K562 (cell line): ENCODE data around the gene PLEKHA6. TPM values are rescaled to one million over a fixed set of nuclear protein-coding genes. Genes with fewer than 3 reads are reported as not detected.

ENCODE experiments used
- ATAC-seq: fragments of 200-7000 bp; cut with Tn5 transposase; 3 replicates; pipeline ENCODE4 v1.9.1; 2020; ENCODE audit warnings: moderate library complexity
- BruUV-seq: library from RNA; stranded (reverse); fragments of 400-500 nt; replicated peaks from 2 replicates; lab custom pipeline; 2021; lab: Mats Ljungman, UMichigan
- CTCF ChIA-PET: fragments of 300-600 bp; formaldehyde crosslinking; extraction: SDS; loops from one replicate; lab custom pipeline; 2021; ENCODE audit warnings: low intra/inter-chr PET ratio; lab: Yijun Ruan, JAX
- POLR2A ChIA-PET: fragments of 300-600, 350-650 bp; sonication (Branson Sonifier 250); formaldehyde crosslinking; extraction: SDS; loops from one replicate; lab custom pipeline; 2021; ENCODE audit warnings: antibody characterized with exemption, inconsistent platforms; lab: Yijun Ruan, JAX
- DNase-seq, 4 experiments: peaks; one replicate each; pipeline versions ENCODE4 v3.0.0 to v3.0.0-alpha.2; 2011 to 2018; ENCODE audit warnings: low spot score in 3 of 4, mixed read lengths in 3 of 4; ENCODE audit errors: extremely low read depth in 1 of 4
- FAIRE-seq: peaks from 2 replicates; lab custom pipeline; 2011; peaks lifted over from hg19 to GRCh38; lab: Jason Lieb, UNC
- H2AFZ ChIP-seq: 2 replicates; pipeline ENCODE4 v1.6.0; 2011; ENCODE audit warnings: low read depth, low read length, control low read depth, inconsistent platforms
- H3K27ac ChIP-seq: fragments of 200-600 bp; 3 replicates; pipeline ENCODE4 v1.8.0; 2011; ENCODE audit warnings: low read depth, mild to moderate bottlenecking, control low read depth, inconsistent platforms, low read length, moderate library complexity, mixed read lengths; ENCODE audit errors: extremely low read depth
- H3K27me3 ChIP-seq, 2 experiments: fragments of 300-600 bp in 1 of 2; 2 replicates in 1 of 2; 3 replicates in 1 of 2; pipeline versions ENCODE4 v1.6.0 to v1.8.0; 2011; ENCODE audit warnings: inconsistent platforms in 2 of 2, low read length in 2 of 2, mild to moderate bottlenecking in 1 of 2, mixed read lengths in 1 of 2, moderate library complexity in 1 of 2; ENCODE audit not compliant: control insufficient read depth in 2 of 2, insufficient read depth in 2 of 2
- H3K36me3 ChIP-seq: fragments of 300-600 bp; 3 replicates; pipeline ENCODE4 v1.8.0; 2011; ENCODE audit warnings: mild to moderate bottlenecking, low read length, inconsistent platforms; ENCODE audit not compliant: control insufficient read depth, insufficient read depth
- H3K4me1 ChIP-seq, 2 experiments: fragments of 200-600 bp in 1 of 2; replicated peaks in 1 of 2; 2 replicates in 1 of 2; 3 replicates in 1 of 2; pipeline versions ENCODE4 v1.5.1 to v1.8.0; 2011; ENCODE audit warnings: inconsistent platforms in 2 of 2, low read length in 2 of 2, mild to moderate bottlenecking in 1 of 2, mixed read lengths in 1 of 2, moderate library complexity in 1 of 2; ENCODE audit not compliant: control insufficient read depth in 2 of 2, insufficient read depth in 2 of 2
- H3K4me2 ChIP-seq: 2 replicates; pipeline ENCODE4 v1.6.1; 2011; ENCODE audit warnings: low read length, control low read depth, inconsistent platforms, mixed read lengths; ENCODE audit not compliant: insufficient read depth
- H3K4me3 ChIP-seq: fragments of 200-600 bp; sonication (generic), shearing (Covaris generic); 2 replicates; pipeline ENCODE4 v1.5.1; 2016; ENCODE audit warnings: control low read depth, inconsistent platforms
- H3K79me2 ChIP-seq: fragments of 200-600 bp; 3 replicates; pipeline ENCODE4 v1.8.0; 2011; ENCODE audit warnings: low read length, inconsistent platforms; ENCODE audit not compliant: control insufficient read depth, insufficient read depth
- H3K9ac ChIP-seq, 2 experiments: 2 replicates each; pipeline versions ENCODE4 v1.6.0 to v1.6.1; 2011; ENCODE audit warnings: low read depth in 2 of 2, low read length in 2 of 2, control low read depth in 1 of 2, inconsistent platforms in 1 of 2, mild to moderate bottlenecking in 1 of 2, mixed read lengths in 1 of 2; ENCODE audit not compliant: insufficient read depth in 1 of 2
- H3K9me1 ChIP-seq: one replicate; pipeline ENCODE4 v1.6.0; 2011; ENCODE audit warnings: inconsistent platforms, mild to moderate bottlenecking, low read length, moderate library complexity; ENCODE audit not compliant: control insufficient read depth, insufficient read depth
- H3K9me3 ChIP-seq: replicated peaks from 2 replicates; pipeline ENCODE4 v1.5.1; 2011; ENCODE audit warnings: low read depth, low read length, inconsistent platforms; ENCODE audit not compliant: control insufficient read depth, insufficient read depth
- H4K20me1 ChIP-seq: replicated peaks from 2 replicates; pipeline ENCODE4 v1.6.1; 2011; ENCODE audit warnings: low read length, inconsistent platforms, mixed read lengths; ENCODE audit not compliant: control insufficient read depth, insufficient read depth
- ATF1 ChIP-seq, 2 experiments: fragments of 450-650 bp in 1 of 2; IDR thresholded peaks; 2 replicates each; pipeline ENCODE4 v1.6.1; 2016; ENCODE audit warnings: missing compliant biosample characterization in 1 of 2, missing genetic modification characterization in 1 of 2
- HBP1 ChIP-seq: fragments of 450-650 bp; formaldehyde crosslinking; IDR thresholded peaks from 2 replicates; pipeline ENCODE4 v1.4.0; 2022; ENCODE audit warnings: missing genetic modification characterization
- HDAC2 ChIP-seq: fragments of 450-650 bp; IDR thresholded peaks from 2 replicates; pipeline ENCODE4 v1.6.1; 2016; ENCODE audit warnings: mild to moderate bottlenecking
- NFE2 ChIP-seq: IDR thresholded peaks from 2 replicates; pipeline ENCODE4 v1.6.1; 2014; ENCODE audit warnings: antibody characterized with exemption, low read depth
- ZNF133 ChIP-seq: fragments of 250-450 bp; sonication (Bioruptor Pico); IDR thresholded peaks from 2 replicates; pipeline ENCODE4 v1.4.0; 2020; ENCODE audit warnings: mild to moderate bottlenecking
- ZNF277 ChIP-seq: fragments of 250-450 bp; sonication (Bioruptor Pico); IDR thresholded peaks from 2 replicates; pipeline ENCODE4 v1.8.0; 2022; ENCODE audit warnings: inconsistent platforms, mild to moderate bottlenecking, moderate library complexity, borderline replicate concordance
- ZNF609 ChIP-seq: sonication (generic); formaldehyde crosslinking; IDR thresholded peaks from 2 replicates; pipeline ENCODE4 v1.8.1; 2023; ENCODE audit warnings: missing genetic modification reagents, mild to moderate bottlenecking, borderline replicate concordance
- ZNF75A ChIP-seq: fragments of 450-650 bp; formaldehyde crosslinking; IDR thresholded peaks from 2 replicates; pipeline ENCODE4 v1.4.0; 2020; ENCODE audit warnings: mild to moderate bottlenecking
- WGBS: fragments of 100-300 bp; shearing (Covaris generic); methylation state at CpG from one replicate; pipeline ENCODE4 v1.1.6; 2016; ENCODE audit warnings: low coverage, mixed read lengths; ENCODE audit not compliant: insufficient coverage; ENCODE audit errors: missing lambda C conversion rate; 5-methylcytosine and 5-hydroxymethylcytosine counted together
- in situ Hi-C: fragments of 300-500 bp; cut with MboI; formaldehyde crosslinking; loops from 4 replicates; pipeline ENCODE4 v1.15.0; 2018; ENCODE audit warnings: inconsistent platforms, mixed read lengths
- intact Hi-C: fragments of 100-400 bp; cut with micrococcal nuclease; formaldehyde crosslinking; loops from 2 replicates; pipeline ENCODE4 v1.14.2; 2022
- polyA plus RNA-seq, 8 experiments: library from polyadenylated mRNA; depleted of rRNA in 4 of 8; stranded (reverse) in 5 of 8; unstranded in 3 of 8; fragments of >200 nt; fragmentation: Nextera tagmentation in 2 of 8; fragmentation: Illumina TruSeq in 1 of 8; extraction: Ambion mirVana in 2 of 8; extraction: Trizol in 1 of 8; gene quantifications; 2 replicates each; pipeline versions ENCODE4 v1.2.1 to v1.2.3, GENCODE V29; 2011 to 2014; ENCODE audit warnings: inconsistent platforms in 1 of 8, missing spikeins in 1 of 8
- total RNA-seq, 7 experiments: library from RNA; depleted of rRNA in 6 of 7; stranded (reverse); fragments of >200 nt in 6 of 7; fragmentation: Illumina TruSeq in 2 of 7; extraction: Trizol in 2 of 7; gene quantifications; 2 replicates each; pipeline versions ENCODE4 v1.2.1 to v1.2.3, GENCODE V29; 2011 to 2021; ENCODE audit warnings: low replicate concordance in 1 of 7

PLEKHA6 gene
- total and polyA plus RNA-seq, 9 of the 15 experiments (the other 6 are each of a cell fraction or from before 2014, with no cell fraction given) = under 0.01 to 0.33 (median 0.01) TPM; not detected in 4

GRCh38 chr1:204204944-204205343, 154.8 kb downstream of the PLEKHA6 start (continued):
- TF ChIP-seq ZNF609 (no peak), ZNF75A (no peak)

DNA sequence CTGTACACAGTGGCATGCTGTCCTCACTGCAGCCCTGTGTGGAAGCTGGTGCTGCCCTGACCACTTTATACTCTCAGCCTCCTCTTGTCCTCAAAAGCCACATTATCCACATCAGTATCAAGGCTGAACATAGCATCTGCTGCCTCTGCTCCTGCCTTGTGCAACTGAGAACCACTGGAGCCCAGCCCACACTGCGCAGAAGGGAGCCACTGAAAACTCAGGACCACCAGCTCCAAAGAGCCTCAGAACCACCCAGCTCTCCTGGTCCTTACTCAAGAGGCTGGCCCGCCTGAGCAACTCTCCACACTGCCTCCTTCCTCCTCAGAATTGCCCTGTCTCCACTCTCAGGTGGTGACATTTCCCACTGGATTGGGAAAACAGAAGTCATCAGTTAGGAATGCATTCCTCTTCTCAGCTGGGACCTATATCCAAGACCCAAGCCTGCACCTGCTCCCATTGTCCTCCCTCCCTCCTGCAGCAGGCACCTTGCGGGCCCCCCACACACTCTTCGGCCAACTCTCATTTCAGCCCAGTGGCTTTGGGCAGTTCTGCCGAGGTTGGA, 156.4 kb downstream of the PLEKHA6 start:
- no peak overlapping the region for H3K27ac ChIP-seq
- H3K36me3 ChIP-seq = no peaks in the 10 kb centered on the region
- no peaks in the 10 kb centered on the region for H3K9me1 ChIP-seq
- no peak for TF ChIP-seq HDAC2
- TF ChIP-seq HBP1 = no peak
- TF ChIP-seq NFE2 = no peak
- no peak for TF ChIP-seq ZNF133 (CRISPR knock-in tag)
- TF ChIP-seq ATF1 (CRISPR knock-in tag; IDR thresholded peaks at IDR 0.05) = no peak
- no peak for TF ChIP-seq ATF1 (tag; IDR thresholded peaks at IDR 0.05)
- no peak for TF ChIP-seq ZNF277 (CRISPR knock-in tag)
- no peaks in the 10 kb centered on the region for H3K79me2 ChIP-seq
- WGBS = 0% methylated on average over 5 of the region's 5 CpGs
- in situ Hi-C loops (no loop called here), intact Hi-C loops (no loop called here)
- H3K27me3 ChIP-seq = peaks cover 17 to 62% of the 10 kb centered on the region in 2 experiments
- no peak overlapping the region for H2AFZ ChIP-seq
- no peak overlapping the region for H3K4me2 ChIP-seq
- no peak overlapping the region for H3K9ac ChIP-seq
- no peak for ATAC-seq
- POLR2A ChIA-PET = interaction anchor here (0.6 to 0.8 kb wide), 2 partner anchors 25 to 201 kb away, joined by 3 read pairs; no protein-coding TSS in a partner anchor
- H4K20me1 ChIP-seq = no peaks in the 10 kb centered on the region
- BruUV-seq = no TSS peak
- H3K4me3 ChIP-seq = no peak overlapping the region
- no peaks in the 10 kb centered on the region for H3K4me1 ChIP-seq
- CTCF ChIA-PET = no interaction called here
- DNase-seq = no peak
- no peak for FAIRE-seq
- no peaks in the 10 kb centered on the region for H3K9me3 ChIP-seq
